Spleen (tissue), 7 donors: ENCODE results near the gene FLCN.

Experiments
- POLR2A ChIP-seq, 3 donors: fragments of 450-650 bp; IDR thresholded peaks; one replicate each; pipeline ENCODE4 v1.5.1; 2017; ENCODE audit warnings: antibody characterized with exemption in 3 of 3, mild to moderate bottlenecking in 1 of 3
- POLR2AphosphoS5 ChIP-seq, 3 donors: sonication (generic); formaldehyde crosslinking; IDR thresholded peaks; one replicate each; pipeline ENCODE4 v1.5.1; 2017; ENCODE audit warnings: antibody characterized with exemption in 3 of 3
- TF ChIP-seq, protein P1 (sequence below), 11 experiments: fragments of 200-600 bp in 7 of 11; fragments of 450-650 bp in 4 of 11; sonication (generic) in 4 of 11; IDR thresholded peaks in 8 of 11; conservative IDR thresholded peaks in 3 of 11; 1 replicate in 7 of 11; 2 replicates in 4 of 11; pipeline versions ENCODE4 v1.4.0 to v1.8.0; 2016 to 2021; ENCODE audit warnings: antibody characterized with exemption in 11 of 11, inconsistent platforms in 4 of 11, mild to moderate bottlenecking in 1 of 11
- donor health status: DM: no; HTN: no; CAD: no; lungs with moderate emphysema.
- donor health status: DM: no; HTN: no; CAD: no.
- donor health status: DM: no; HTN: no; CAD: no.

DNA sequence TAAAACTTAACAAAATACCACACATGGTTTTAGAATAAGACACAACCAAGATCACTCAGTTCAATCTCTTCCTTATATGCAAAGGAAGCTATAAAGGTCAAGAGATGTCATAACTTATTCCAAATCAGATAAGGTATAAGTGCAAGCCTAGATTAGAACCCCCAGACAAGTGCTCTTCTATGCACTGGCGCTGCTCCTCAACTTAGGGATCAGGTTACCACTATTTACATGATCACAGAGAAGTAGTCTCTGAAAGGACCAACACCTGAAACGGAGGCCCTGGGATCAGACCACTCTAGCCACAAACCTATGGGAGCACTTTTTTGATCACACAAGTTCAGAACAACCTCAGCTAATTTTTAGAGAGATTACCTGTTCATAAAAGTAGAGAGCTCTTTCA is 27.5 kb upstream of the FLCN start:
- no peak for TF ChIP-seq POLR2AphosphoS5 (IDR thresholded peaks at IDR 0.05)
- TF ChIP-seq, protein P1, sequence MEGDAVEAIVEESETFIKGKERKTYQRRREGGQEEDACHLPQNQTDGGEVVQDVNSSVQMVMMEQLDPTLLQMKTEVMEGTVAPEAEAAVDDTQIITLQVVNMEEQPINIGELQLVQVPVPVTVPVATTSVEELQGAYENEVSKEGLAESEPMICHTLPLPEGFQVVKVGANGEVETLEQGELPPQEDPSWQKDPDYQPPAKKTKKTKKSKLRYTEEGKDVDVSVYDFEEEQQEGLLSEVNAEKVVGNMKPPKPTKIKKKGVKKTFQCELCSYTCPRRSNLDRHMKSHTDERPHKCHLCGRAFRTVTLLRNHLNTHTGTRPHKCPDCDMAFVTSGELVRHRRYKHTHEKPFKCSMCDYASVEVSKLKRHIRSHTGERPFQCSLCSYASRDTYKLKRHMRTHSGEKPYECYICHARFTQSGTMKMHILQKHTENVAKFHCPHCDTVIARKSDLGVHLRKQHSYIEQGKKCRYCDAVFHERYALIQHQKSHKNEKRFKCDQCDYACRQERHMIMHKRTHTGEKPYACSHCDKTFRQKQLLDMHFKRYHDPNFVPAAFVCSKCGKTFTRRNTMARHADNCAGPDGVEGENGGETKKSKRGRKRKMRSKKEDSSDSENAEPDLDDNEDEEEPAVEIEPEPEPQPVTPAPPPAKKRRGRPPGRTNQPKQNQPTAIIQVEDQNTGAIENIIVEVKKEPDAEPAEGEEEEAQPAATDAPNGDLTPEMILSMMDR (IDR thresholded peaks at IDR 0.05 in 8 of 11, conservative IDR thresholded peaks at IDR 0.05 in 3 of 11) = no peak
- TF ChIP-seq POLR2A (IDR thresholded peaks at IDR 0.05) = no peak
